WTC11 (cell line): ENCODE measurements around the gene MACROD2. TPM values are rescaled to one million over a fixed set of nuclear protein-coding genes. Genes with fewer than 3 reads are reported as not detected.

ENCODE experiments used
- ATAC-seq: fragments of 200-7000 bp; cut with Tn5 transposase; 2 replicates; pipeline ENCODE4 v1.10.0; 2021; ENCODE audit warnings: mild to moderate bottlenecking, moderate library complexity
- CTCF ChIA-PET: fragments of 300-600 bp; sonication (Branson Sonifier 250); formaldehyde crosslinking; loops from one replicate; lab custom pipeline; 2021; ENCODE audit warnings: antibody characterized with exemption; lab: Charles Lee
- POLR2A ChIA-PET: fragments of 350-600 bp; sonication (Branson Sonifier 250); formaldehyde crosslinking; loops from one replicate; lab custom pipeline; 2021; ENCODE audit warnings: antibody characterized with exemption; lab: Charles Lee
- DNase-seq: peaks from one replicate; pipeline ENCODE4 v3.0.0; 2021; ENCODE audit warnings: low spot score
- H3K27ac Mint-ChIP-seq: 2 replicates; pipeline ENCODE4 v1.8.0; 2021; ENCODE audit warnings: mixed read lengths
- H3K27me3 Mint-ChIP-seq: 2 replicates; pipeline ENCODE4 v1.8.0; 2021; ENCODE audit warnings: low read depth, mild to moderate bottlenecking, moderate library complexity, mixed read lengths
- H3K36me3 Mint-ChIP-seq: 2 replicates; pipeline ENCODE4 v1.8.0; 2021; ENCODE audit warnings: mixed read lengths
- H3K4me1 Mint-ChIP-seq: 2 replicates; pipeline ENCODE4 v1.8.0; 2022; ENCODE audit warnings: mixed read lengths
- H3K4me3 Mint-ChIP-seq: 2 replicates; pipeline ENCODE4 v1.8.0; 2021; ENCODE audit warnings: mild to moderate bottlenecking, moderate library complexity, mixed read lengths
- H3K9me3 Mint-ChIP-seq: 2 replicates; pipeline ENCODE4 v1.8.0; 2021; ENCODE audit warnings: mixed read lengths
- AR ChIP-seq: fragments of 250-450 bp; sonication (Bioruptor Pico); IDR thresholded peaks from 2 replicates; pipeline ENCODE4 v1.9.0; 2021; ENCODE audit warnings: mild to moderate bottlenecking
- ATF3 ChIP-seq: sonication (generic); formaldehyde crosslinking; conservative IDR thresholded peaks from 2 replicates; pipeline ENCODE4 v1.8.1; 2022; ENCODE audit warnings: mild to moderate bottlenecking, missing genetic modification reagents
- CREM ChIP-seq: sonication (generic); formaldehyde crosslinking; IDR thresholded peaks from 2 replicates; pipeline ENCODE4 v1.8.1; 2022; ENCODE audit warnings: mild to moderate bottlenecking, missing genetic modification reagents, moderate library complexity
- E2F4 ChIP-seq: sonication (generic); formaldehyde crosslinking; IDR thresholded peaks from 2 replicates; pipeline ENCODE4 v1.8.1; 2022; ENCODE audit warnings: low read depth, mild to moderate bottlenecking, moderate library complexity, missing genetic modification reagents, borderline replicate concordance
- FOXK1 ChIP-seq: sonication (generic); formaldehyde crosslinking; IDR thresholded peaks from 2 replicates; pipeline ENCODE4 v1.8.0; 2022; ENCODE audit warnings: mild to moderate bottlenecking, moderate library complexity, missing genetic modification reagents
- IRF1 ChIP-seq: sonication (generic); formaldehyde crosslinking; IDR thresholded peaks from 2 replicates; pipeline ENCODE4 v1.8.0; 2023; ENCODE audit warnings: missing genetic modification reagents
- IRF2 ChIP-seq: sonication (generic); formaldehyde crosslinking; IDR thresholded peaks from 2 replicates; pipeline ENCODE4 v1.8.0; 2022; ENCODE audit warnings: low read depth, missing genetic modification reagents, borderline replicate concordance
- KAT7 ChIP-seq: sonication (generic); formaldehyde crosslinking; IDR thresholded peaks from 2 replicates; pipeline ENCODE4 v1.8.1; 2023; ENCODE audit warnings: missing genetic modification reagents, mild to moderate bottlenecking, borderline replicate concordance
- NFE2L1 ChIP-seq: sonication (generic); formaldehyde crosslinking; IDR thresholded peaks from 2 replicates; pipeline ENCODE4 v1.8.1; 2023; ENCODE audit warnings: missing genetic modification reagents
- NR2C2 ChIP-seq: sonication (generic); formaldehyde crosslinking; IDR thresholded peaks from 2 replicates; pipeline ENCODE4 v1.8.0; 2022; ENCODE audit warnings: mild to moderate bottlenecking, missing genetic modification reagents
- OVOL2 ChIP-seq: fragments of 250-450 bp; sonication (Bioruptor Pico); IDR thresholded peaks from 2 replicates; pipeline ENCODE4 v1.9.0; 2021; ENCODE audit warnings: mild to moderate bottlenecking, borderline replicate concordance
- PRDM15 ChIP-seq: sonication (generic); formaldehyde crosslinking; IDR thresholded peaks from 2 replicates; pipeline ENCODE4 v1.8.0; 2022; ENCODE audit warnings: missing genetic modification reagents
- SMAD4 ChIP-seq: sonication (generic); formaldehyde crosslinking; IDR thresholded peaks from 2 replicates; pipeline ENCODE4 v1.8.0; 2022; ENCODE audit warnings: mild to moderate bottlenecking, missing genetic modification reagents
- ZNF121 ChIP-seq: sonication (generic); formaldehyde crosslinking; IDR thresholded peaks from 2 replicates; pipeline ENCODE4 v1.8.0; 2023; ENCODE audit warnings: missing genetic modification reagents
- ZNF671 ChIP-seq: fragments of 250-450 bp; sonication (Bioruptor Pico); IDR thresholded peaks from 2 replicates; pipeline ENCODE4 v1.8.0; 2021; ENCODE audit warnings: mild to moderate bottlenecking
- ZSCAN18 ChIP-seq: fragments of 250-450 bp; sonication (Bioruptor Pico); IDR thresholded peaks from 2 replicates; pipeline ENCODE4 v2.1.2; 2022; ENCODE audit warnings: mild to moderate bottlenecking, moderate library complexity
- total RNA-seq: library from RNA; stranded (reverse); gene quantifications from 3 replicates; pipeline ENCODE4 v1.2.3, GENCODE V29; 2021

MACROD2 gene
- total RNA-seq, 1 experiment from 2014 or later, result 4.1 TPM

- DNase-seq, result no peak
- H3K27me3 Mint-ChIP-seq, result no peaks in the 10 kb centered on the region
- no peaks in the 10 kb centered on the region for H3K36me3 Mint-ChIP-seq
- no peak for TF ChIP-seq NFE2L1
- no peak for TF ChIP-seq AR
- TF ChIP-seq, all 79 proteins: peak for 0
- Mint-ChIP-seq H3K4me3 (no peak overlapping the region), H3K27ac (no peak overlapping the region), H3K9me3 (peaks cover 10% of the 10 kb centered on the region), H3K4me1 (peaks cover 4% of the 10 kb centered on the region; the same call in 1 of the 2 replicates)
- CTCF ChIA-PET, result no interaction called here
- POLR2A ChIA-PET, result no interaction called here
- no peak for ATAC-seq
Measured at GRCh38 chr20:15837563-15837962, 1842.2 kb downstream of the MACROD2 start.

GRCh38 chr20:15838466-15838865 is 1843.2 kb downstream of the MACROD2 start:
- ChIA-PET POLR2A (no interaction called here), CTCF (no interaction called here)
- TF ChIP-seq PRDM15 (CRISPR knock-in tag) (no peak), NFE2L1 (no peak), IRF1 (CRISPR knock-in tag) (no peak), ZSCAN18 (CRISPR knock-in tag) (no peak), CREM (no peak), SMAD4 (no peak), KAT7 (CRISPR knock-in tag) (no peak), IRF2 (CRISPR knock-in tag) (no peak)
- DNase-seq (no peak), ATAC-seq (no peak)
- peaks cover 4% of the 10 kb centered on the region; the same call in 1 of the 2 replicates for H3K4me1 Mint-ChIP-seq
- H3K9me3 Mint-ChIP-seq, result peaks cover 10% of the 10 kb centered on the region
- H3K4me3 Mint-ChIP-seq, result no peak overlapping the region
- H3K36me3 Mint-ChIP-seq, result no peaks in the 10 kb centered on the region
- no peaks in the 10 kb centered on the region for H3K27me3 Mint-ChIP-seq
- no peak overlapping the region for H3K27ac Mint-ChIP-seq

GRCh38 chr20:15840636-15841301 is 1845.5 kb downstream of the MACROD2 start:
- DNase-seq, result no peak
- Mint-ChIP-seq H3K36me3 (no peaks in the 10 kb centered on the region), H3K27me3 (no peaks in the 10 kb centered on the region), H3K4me1 (no peaks in the 10 kb centered on the region), H3K4me3 (no peak overlapping the region), H3K27ac (no peak overlapping the region), H3K9me3 (peaks cover 10% of the 10 kb centered on the region)
- no peak for ATAC-seq
- POLR2A ChIA-PET, result no interaction called here
- CTCF ChIA-PET, result interaction anchor here (0.8 kb wide), 1 partner anchor 167 kb away, joined by 3 read pairs; no protein-coding TSS in a partner anchor
- no peak for TF ChIP-seq NR2C2
- no peak for TF ChIP-seq ZSCAN18 (CRISPR knock-in tag)
- no peak for TF ChIP-seq E2F4 (CRISPR knock-in tag)
- TF ChIP-seq ZNF121 (CRISPR knock-in tag), result no peak
- no peak for TF ChIP-seq ZNF671 (CRISPR knock-in tag)
- TF ChIP-seq FOXK1 (CRISPR knock-in tag), result no peak
- no peak for TF ChIP-seq OVOL2 (CRISPR knock-in tag)
- TF ChIP-seq IRF1 (CRISPR knock-in tag), result no peak
- TF ChIP-seq ATF3 (CRISPR knock-in tag), result no peak
